WERI-Rb-1 (cell line): ENCODE data around the gene SNX32.

Experiments
- DNase-seq: peaks from one replicate; pipeline ENCODE4 v3.0.0-alpha.2; 2020
- H3K27ac ChIP-seq: fragments of 250-450 bp; sonication (Bioruptor Pico); 2 replicates; pipeline ENCODE4 v1.5.1; 2020; ENCODE audit warnings: mild to moderate bottlenecking, moderate library complexity
- H3K27me3 ChIP-seq: fragments of 250-450 bp; sonication (Bioruptor Pico); 2 replicates; pipeline ENCODE4 v1.5.1; 2021; ENCODE audit warnings: mild to moderate bottlenecking, low read depth, moderate library complexity; ENCODE audit not compliant: insufficient read depth, severe bottlenecking
- H3K36me3 ChIP-seq: fragments of 250-450 bp; sonication (Bioruptor Pico); 2 replicates; pipeline ENCODE4 v1.5.1; 2020; ENCODE audit warnings: mild to moderate bottlenecking, moderate library complexity
- H3K4me3 ChIP-seq: 2 replicates; pipeline ENCODE4 v1.5.1; 2011; ENCODE audit warnings: low read depth, mild to moderate bottlenecking, control low read depth, low read length
- H3K9me3 ChIP-seq: fragments of 250-450 bp; sonication (Bioruptor Pico); 2 replicates; pipeline ENCODE4 v1.5.1; 2021; ENCODE audit warnings: mild to moderate bottlenecking, moderate library complexity; ENCODE audit not compliant: severe bottlenecking
- TF ChIP-seq, protein P1 (sequence below): IDR thresholded peaks from 2 replicates; pipeline ENCODE4 v1.5.1; 2011; ENCODE audit warnings: low read depth, mild to moderate bottlenecking, control low read depth, inconsistent platforms, low read length

Gene SNX32

DNA sequence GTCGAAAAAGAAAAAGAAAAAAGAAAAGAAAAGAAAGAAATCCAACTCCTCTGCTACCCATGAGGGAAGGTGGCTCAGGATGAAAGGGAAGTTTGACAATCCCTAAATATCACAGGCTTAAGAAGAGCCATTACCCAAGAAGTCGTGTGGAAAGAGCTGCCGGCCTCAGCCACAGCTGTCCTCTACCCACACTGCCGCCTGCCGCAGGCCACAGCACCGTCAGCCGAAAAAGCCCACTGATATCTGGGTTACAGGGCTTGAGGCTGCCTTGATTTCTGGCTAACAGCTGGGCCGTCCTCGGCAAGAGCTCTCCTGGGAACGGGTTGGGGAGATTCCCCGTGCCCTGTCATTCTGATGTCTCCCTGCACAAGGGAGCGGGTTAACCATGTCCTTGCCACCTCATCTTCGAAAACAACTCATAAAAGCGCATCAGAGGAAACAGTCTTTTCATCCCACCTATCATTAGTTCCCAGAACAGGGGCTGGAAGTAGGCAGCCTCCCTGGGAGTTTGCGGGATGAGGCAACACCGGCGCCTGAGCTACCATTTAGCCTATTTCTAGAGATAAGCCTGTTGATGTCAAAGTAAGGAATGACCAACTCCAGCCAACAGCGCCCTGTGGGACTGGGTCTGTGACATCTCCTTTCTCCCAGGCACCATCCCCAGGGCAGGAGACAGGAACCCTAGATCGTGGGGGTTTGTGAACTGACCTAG is 21.8 kb upstream of the SNX32 start:
- Histone ChIP-seq H3K9me3 (no peaks in the 10 kb centered on the region), H3K4me3 (no peak overlapping the region), H3K27ac (no peak overlapping the region), H3K36me3 (no peaks in the 10 kb centered on the region), H3K27me3 (no peaks in the 10 kb centered on the region)
- DNase-seq = no peak
- TF ChIP-seq, protein P1, sequence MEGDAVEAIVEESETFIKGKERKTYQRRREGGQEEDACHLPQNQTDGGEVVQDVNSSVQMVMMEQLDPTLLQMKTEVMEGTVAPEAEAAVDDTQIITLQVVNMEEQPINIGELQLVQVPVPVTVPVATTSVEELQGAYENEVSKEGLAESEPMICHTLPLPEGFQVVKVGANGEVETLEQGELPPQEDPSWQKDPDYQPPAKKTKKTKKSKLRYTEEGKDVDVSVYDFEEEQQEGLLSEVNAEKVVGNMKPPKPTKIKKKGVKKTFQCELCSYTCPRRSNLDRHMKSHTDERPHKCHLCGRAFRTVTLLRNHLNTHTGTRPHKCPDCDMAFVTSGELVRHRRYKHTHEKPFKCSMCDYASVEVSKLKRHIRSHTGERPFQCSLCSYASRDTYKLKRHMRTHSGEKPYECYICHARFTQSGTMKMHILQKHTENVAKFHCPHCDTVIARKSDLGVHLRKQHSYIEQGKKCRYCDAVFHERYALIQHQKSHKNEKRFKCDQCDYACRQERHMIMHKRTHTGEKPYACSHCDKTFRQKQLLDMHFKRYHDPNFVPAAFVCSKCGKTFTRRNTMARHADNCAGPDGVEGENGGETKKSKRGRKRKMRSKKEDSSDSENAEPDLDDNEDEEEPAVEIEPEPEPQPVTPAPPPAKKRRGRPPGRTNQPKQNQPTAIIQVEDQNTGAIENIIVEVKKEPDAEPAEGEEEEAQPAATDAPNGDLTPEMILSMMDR = no peak

DNA sequence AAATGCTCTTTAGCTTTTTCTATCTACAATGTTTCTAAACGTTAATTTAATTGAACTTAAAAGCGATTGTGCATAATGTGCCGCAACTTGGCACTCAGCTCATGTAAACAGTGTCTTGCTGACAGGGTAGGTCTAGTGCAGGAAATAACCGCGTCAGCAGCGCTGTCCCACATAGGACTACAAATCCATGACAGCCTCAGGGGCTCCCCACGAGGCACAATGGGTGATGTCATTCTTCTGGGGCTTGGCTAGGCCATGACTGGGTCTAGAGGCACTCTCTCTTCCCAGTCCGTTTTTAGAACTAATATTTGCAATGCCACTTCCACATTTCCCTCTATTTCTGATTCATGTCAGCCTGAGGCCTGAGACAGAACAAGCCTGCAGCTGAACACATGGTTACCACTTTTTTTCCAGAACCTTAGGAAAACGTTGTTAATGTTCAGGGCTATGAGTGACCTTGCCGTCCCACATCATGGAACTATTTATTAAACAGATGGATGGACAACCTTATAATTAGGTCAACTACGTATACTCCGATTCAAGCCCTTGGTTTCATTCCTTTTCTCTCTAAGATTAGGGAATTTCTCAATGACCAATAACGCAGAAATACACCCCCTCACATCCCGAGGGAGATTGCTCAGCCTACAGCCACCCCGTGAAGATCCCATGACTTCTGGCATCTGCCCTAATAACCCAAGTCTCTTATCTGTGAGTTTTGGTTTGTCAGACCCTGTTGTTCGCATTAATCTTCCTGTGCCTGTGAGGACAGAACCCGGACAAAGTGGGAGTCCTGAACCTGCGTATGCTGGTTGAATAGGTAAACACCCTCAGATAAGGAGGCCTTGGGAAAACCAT is 19.4 kb upstream of the SNX32 start:
- H3K27ac ChIP-seq = no peak overlapping the region
- H3K27me3 ChIP-seq = no peaks in the 10 kb centered on the region
- no peaks in the 10 kb centered on the region for H3K36me3 ChIP-seq
- TF ChIP-seq, protein P1 = no peak
- H3K4me3 ChIP-seq = no peak overlapping the region
- no peaks in the 10 kb centered on the region for H3K9me3 ChIP-seq
- no peak for DNase-seq

DNA sequence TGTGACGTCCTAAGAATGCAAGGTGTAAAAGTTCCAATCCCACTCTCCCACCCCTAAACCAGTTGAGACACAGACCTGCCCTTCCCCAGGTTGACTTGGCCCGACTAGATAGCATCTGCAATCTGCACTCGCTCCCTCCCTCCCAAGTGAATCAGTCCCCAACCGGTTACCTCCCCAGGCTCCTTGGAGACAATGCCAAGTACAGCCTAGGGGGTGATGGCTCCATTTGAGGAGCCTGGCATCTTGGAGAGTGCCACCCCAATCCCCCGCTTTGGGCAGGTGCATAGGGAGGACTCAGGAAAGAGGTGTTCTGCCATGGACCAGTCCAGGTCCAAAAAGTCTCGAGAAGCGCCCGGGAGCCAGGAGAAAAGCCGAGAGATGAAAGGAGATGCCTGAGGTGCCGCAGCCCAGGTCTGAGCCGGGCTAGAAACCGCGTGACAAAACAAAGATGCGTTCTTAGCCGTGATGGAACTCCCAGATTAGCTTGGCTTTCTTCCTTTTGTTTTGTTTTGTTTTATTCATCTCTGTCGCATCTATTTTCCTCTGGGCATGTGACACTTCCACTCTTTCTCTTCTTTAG is 18.7 kb upstream of the SNX32 start:
- no peak for DNase-seq
- Histone ChIP-seq H3K36me3 (no peaks in the 10 kb centered on the region), H3K4me3 (no peak overlapping the region), H3K27ac (no peak overlapping the region), H3K9me3 (no peaks in the 10 kb centered on the region), H3K27me3 (no peaks in the 10 kb centered on the region)
- TF ChIP-seq, protein P1 = no peak

DNA sequence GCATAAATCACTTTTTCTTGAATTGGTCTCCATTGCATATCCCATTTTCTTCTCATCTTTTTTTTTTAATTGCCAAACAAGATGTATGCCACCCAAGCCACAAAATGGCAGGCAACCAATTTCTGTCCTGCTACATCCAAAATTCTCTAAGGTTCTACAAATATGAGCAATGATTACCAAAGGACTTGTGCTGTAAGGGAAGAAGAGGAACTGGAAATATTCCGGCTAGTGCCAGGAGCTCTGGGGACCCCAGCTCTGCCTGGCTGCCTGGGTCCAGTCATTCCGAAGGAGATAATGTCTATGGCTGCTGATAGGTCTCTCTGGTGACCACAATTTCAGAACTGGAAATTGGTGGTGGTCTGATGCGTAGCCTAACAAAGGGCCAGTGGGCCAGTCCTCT is 17.1 kb upstream of the SNX32 start:
- no peak overlapping the region for H3K4me3 ChIP-seq

DNA sequence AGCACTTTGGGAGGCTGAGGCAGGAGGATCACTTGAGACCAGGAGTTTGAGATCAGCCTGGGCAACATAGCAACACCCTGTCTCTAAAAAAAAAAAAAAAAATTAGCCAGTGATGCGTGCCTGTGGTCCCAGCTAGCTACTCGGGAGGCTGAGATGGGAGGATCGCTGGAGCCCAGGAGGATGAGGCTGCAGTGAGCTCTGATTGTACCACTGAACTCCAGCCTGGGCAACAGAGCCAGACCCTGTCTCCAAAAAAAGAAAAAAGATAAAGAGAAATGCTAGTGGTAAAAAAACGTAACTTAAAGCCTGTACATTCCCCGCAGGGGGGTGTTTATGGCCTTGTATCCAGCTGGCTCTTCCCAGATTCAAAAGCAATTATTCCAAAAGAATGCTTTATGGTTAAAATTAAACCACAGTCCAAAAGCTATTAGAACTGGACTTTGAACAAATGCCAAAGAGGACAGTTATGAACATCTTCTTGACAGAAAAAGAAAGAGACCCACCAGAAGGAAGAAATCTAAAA is 16.4 kb upstream of the SNX32 start:
- DNase-seq = no peak
- peak overlapping the region; percentile 65 for H3K4me3 ChIP-seq

More for the DNA sequence above, 17.1 kb upstream of the SNX32 start:
- Histone ChIP-seq H3K27me3 (no peaks in the 10 kb centered on the region), H3K9me3 (no peaks in the 10 kb centered on the region), H3K36me3 (no peaks in the 10 kb centered on the region), H3K27ac (no peak overlapping the region)
- no peak for DNase-seq
- TF ChIP-seq, protein P1 = no peak

More for the DNA sequence above, 16.4 kb upstream of the SNX32 start:
- Histone ChIP-seq H3K27ac (peak overlapping the region; percentile 53), H3K9me3 (no peaks in the 10 kb centered on the region), H3K27me3 (no peaks in the 10 kb centered on the region), H3K36me3 (no peaks in the 10 kb centered on the region)
- TF ChIP-seq, protein P1 = no peak
